Neural progenitor cell (in vitro differentiated cells): ENCODE results near the gene CCDC183. TPM values are rescaled to one million over a fixed set of nuclear protein-coding genes. Genes with fewer than 3 reads are reported as not detected.
"Not testable (repeated sequence)": the region's sequence is repeated elsewhere in the genome, so short reads cannot be mapped to it uniquely, and the experiment has no call there.

Source experiments
- DNase-seq: peaks from one replicate; pipeline ENCODE4 v3.0.0-alpha.2; 2016; ENCODE audit warnings: low spot score
- H2AFZ ChIP-seq: fragments of 200-600 bp; sonication (generic); replicated peaks from 2 replicates; pipeline ENCODE4 v1.6.1; 2016; ENCODE audit warnings: antibody characterized with exemption
- H3F3A ChIP-seq: fragments of 200-600 bp; sonication (generic); 2 replicates; pipeline ENCODE4 v1.6.1; 2016; ENCODE audit warnings: antibody characterized with exemption, low read depth
- H3K27ac ChIP-seq: fragments of 200-600 bp; sonication (generic); 2 replicates; pipeline ENCODE4 v1.5.1; 2016; ENCODE audit warnings: mild to moderate bottlenecking
- H3K27me3 ChIP-seq: fragments of 200-600 bp; sonication (generic); 2 replicates; pipeline ENCODE4 v1.6.1; 2016; ENCODE audit warnings: mild to moderate bottlenecking, moderate library complexity
- H3K36me3 ChIP-seq: fragments of 200-600 bp; sonication (generic); 2 replicates; pipeline ENCODE4 v1.5.1; 2016
- H3K4me1 ChIP-seq: fragments of 200-600 bp; sonication (generic); 2 replicates; pipeline ENCODE4 v1.6.1; 2016; ENCODE audit warnings: mixed run types
- H3K4me2 ChIP-seq: fragments of 200-600 bp; sonication (generic); 2 replicates; pipeline ENCODE4 v1.6.1; 2016
- H3K4me3 ChIP-seq: fragments of 200-600 bp; sonication (generic); 2 replicates; pipeline ENCODE4 v1.5.1; 2016
- H3K79me2 ChIP-seq: fragments of 200-600 bp; sonication (generic); 2 replicates; pipeline ENCODE4 v1.6.1; 2016; ENCODE audit warnings: low read depth
- H3K9ac ChIP-seq: fragments of 200-600 bp; sonication (generic); 2 replicates; pipeline ENCODE4 v1.6.1; 2016
- H3K9me3 ChIP-seq: fragments of 200-600 bp; sonication (generic); 2 replicates; pipeline ENCODE4 v1.5.1; 2016; ENCODE audit warnings: low read depth
- H4K20me1 ChIP-seq: fragments of 200-600 bp; sonication (generic); 2 replicates; pipeline ENCODE4 v1.6.1; 2016; ENCODE audit warnings: low read depth
- H3K27ac Mint-ChIP-seq: 3 replicates; pipeline ENCODE4 v1.8.0; 2021; ENCODE audit warnings: mixed read lengths
- H3K27me3 Mint-ChIP-seq: 2 replicates; pipeline ENCODE4 v1.8.0; 2022; ENCODE audit warnings: low read depth, mild to moderate bottlenecking, inconsistent platforms, moderate library complexity, mixed read lengths; ENCODE audit not compliant: insufficient read depth
- H3K36me3 Mint-ChIP-seq: 3 replicates; pipeline ENCODE4 v1.8.0; 2021; ENCODE audit warnings: mixed read lengths
- H3K4me1 Mint-ChIP-seq: 3 replicates; pipeline ENCODE4 v1.8.0; 2021; ENCODE audit warnings: mixed read lengths
- H3K4me3 Mint-ChIP-seq: 3 replicates; pipeline ENCODE4 v1.8.0; 2021; ENCODE audit warnings: mild to moderate bottlenecking, moderate library complexity, mixed read lengths
- H3K9me3 Mint-ChIP-seq: 3 replicates; pipeline ENCODE4 v1.8.0; 2020; ENCODE audit warnings: mixed read lengths
- EZH2phosphoT487 ChIP-seq: fragments of 200-600 bp; sonication (generic); IDR thresholded peaks from 2 replicates; pipeline ENCODE4 v1.6.1; 2017; ENCODE audit warnings: antibody characterized with exemption
- total RNA-seq: library from RNA; depleted of rRNA; stranded (reverse); fragments of >200 nt; gene quantifications from 2 replicates; pipeline ENCODE4 v1.2.3, GENCODE V29; 2015; ENCODE audit warnings: low replicate concordance
- TF ChIP-seq, protein P1 (sequence below): fragments of 200-600 bp; sonication (generic); IDR thresholded peaks from 2 replicates; pipeline ENCODE4 v1.5.1; 2017; ENCODE audit warnings: antibody characterized with exemption, mild to moderate bottlenecking

The CCDC183 gene
- total RNA-seq, 1 donor from 2014 or later, result 0.84 TPM

GRCh38 chr9:136840877-136841645, 44.9 kb downstream of the CCDC183 start:
- no peaks in the 10 kb centered on the region for H3K36me3 ChIP-seq
- H3K27ac ChIP-seq, result peak overlapping the region; percentile 74
- peak overlapping the region; percentile 14 for H3K4me2 ChIP-seq
- Mint-ChIP-seq H3K36me3 (no peaks in the 10 kb centered on the region), H3K9me3 (no peaks in the 10 kb centered on the region), H3K27me3 (peaks cover 15% of the 10 kb centered on the region), H3K27ac (peak overlapping the region; percentile 46), H3K4me3 (no peak overlapping the region), H3K4me1 (peaks cover 23% of the 10 kb centered on the region)
- H3K79me2 ChIP-seq, result no peaks in the 10 kb centered on the region
- no peak overlapping the region for H3K9ac ChIP-seq
- H4K20me1 ChIP-seq, result peaks cover 40% of the 10 kb centered on the region
- H3F3A ChIP-seq, result peaks cover 28% of the 10 kb centered on the region
- H3K9me3 ChIP-seq, result no peaks in the 10 kb centered on the region
- H3K4me3 ChIP-seq, result no peak overlapping the region
- peak; percentile 51 for DNase-seq
- no peak for TF ChIP-seq EZH2phosphoT487
- peaks cover 23% of the 10 kb centered on the region for H3K4me1 ChIP-seq
- no peak overlapping the region for H2AFZ ChIP-seq
- H3K27me3 ChIP-seq, result peaks cover 9% of the 10 kb centered on the region

GRCh38 chr9:136841646-136842379, 45.7 kb downstream of the CCDC183 start:
- H3F3A ChIP-seq, result peaks cover 26% of the 10 kb centered on the region
- peak overlapping the region; percentile 78 for H3K4me3 Mint-ChIP-seq
- not testable (repeated sequence) for H3K4me3 ChIP-seq, H2AFZ ChIP-seq, H3K9ac ChIP-seq, H3K9me3 ChIP-seq, H3K9me3 Mint-ChIP-seq, H3K79me2 ChIP-seq, DNase-seq, H3K27ac Mint-ChIP-seq, H3K36me3 Mint-ChIP-seq, H3K27ac ChIP-seq, H3K36me3 ChIP-seq
- peaks cover 16% of the 10 kb centered on the region for H3K27me3 ChIP-seq
- H3K4me1 ChIP-seq, result peaks cover 23% of the 10 kb centered on the region
- H4K20me1 ChIP-seq, result peaks cover 40% of the 10 kb centered on the region
- H3K27me3 Mint-ChIP-seq, result peaks cover 17% of the 10 kb centered on the region
- H3K4me2 ChIP-seq, result peak overlapping the region; percentile 64
- peaks cover 23% of the 10 kb centered on the region for H3K4me1 Mint-ChIP-seq

GRCh38 chr9:136842380-136842948, 46.3 kb downstream of the CCDC183 start, which contains the start of gene AJM1:
AJM1 (plus strand) TSS chr9:136842478; CDS start chr9:136844415, 1,937 bp downstream.
- peaks cover 23% of the 10 kb centered on the region for H3K4me1 Mint-ChIP-seq
- not testable (repeated sequence) for H3K36me3 ChIP-seq, H3K4me3 ChIP-seq, H3K27ac Mint-ChIP-seq, H3K9me3 Mint-ChIP-seq, H3K9ac ChIP-seq, H2AFZ ChIP-seq, H3K79me2 ChIP-seq, H3K36me3 Mint-ChIP-seq, H3K27ac ChIP-seq, H3K9me3 ChIP-seq
- H3K4me3 Mint-ChIP-seq, result peak within 1 kb of the TSS; percentile 78
- Histone ChIP-seq H4K20me1 (peaks cover 40% of the 10 kb centered on the region), H3K27me3 (peaks cover 20% of the 10 kb centered on the region), H3K4me2 (peak within 1 kb of the TSS; percentile 64), H3K4me1 (peaks cover 23% of the 10 kb centered on the region), H3F3A (peaks cover 28% of the 10 kb centered on the region)
- peak; percentile 87 for DNase-seq
- H3K27me3 Mint-ChIP-seq, result peaks cover 18% of the 10 kb centered on the region
- TF ChIP-seq, protein P1, sequence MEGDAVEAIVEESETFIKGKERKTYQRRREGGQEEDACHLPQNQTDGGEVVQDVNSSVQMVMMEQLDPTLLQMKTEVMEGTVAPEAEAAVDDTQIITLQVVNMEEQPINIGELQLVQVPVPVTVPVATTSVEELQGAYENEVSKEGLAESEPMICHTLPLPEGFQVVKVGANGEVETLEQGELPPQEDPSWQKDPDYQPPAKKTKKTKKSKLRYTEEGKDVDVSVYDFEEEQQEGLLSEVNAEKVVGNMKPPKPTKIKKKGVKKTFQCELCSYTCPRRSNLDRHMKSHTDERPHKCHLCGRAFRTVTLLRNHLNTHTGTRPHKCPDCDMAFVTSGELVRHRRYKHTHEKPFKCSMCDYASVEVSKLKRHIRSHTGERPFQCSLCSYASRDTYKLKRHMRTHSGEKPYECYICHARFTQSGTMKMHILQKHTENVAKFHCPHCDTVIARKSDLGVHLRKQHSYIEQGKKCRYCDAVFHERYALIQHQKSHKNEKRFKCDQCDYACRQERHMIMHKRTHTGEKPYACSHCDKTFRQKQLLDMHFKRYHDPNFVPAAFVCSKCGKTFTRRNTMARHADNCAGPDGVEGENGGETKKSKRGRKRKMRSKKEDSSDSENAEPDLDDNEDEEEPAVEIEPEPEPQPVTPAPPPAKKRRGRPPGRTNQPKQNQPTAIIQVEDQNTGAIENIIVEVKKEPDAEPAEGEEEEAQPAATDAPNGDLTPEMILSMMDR, result peak; percentile 80

DNA sequence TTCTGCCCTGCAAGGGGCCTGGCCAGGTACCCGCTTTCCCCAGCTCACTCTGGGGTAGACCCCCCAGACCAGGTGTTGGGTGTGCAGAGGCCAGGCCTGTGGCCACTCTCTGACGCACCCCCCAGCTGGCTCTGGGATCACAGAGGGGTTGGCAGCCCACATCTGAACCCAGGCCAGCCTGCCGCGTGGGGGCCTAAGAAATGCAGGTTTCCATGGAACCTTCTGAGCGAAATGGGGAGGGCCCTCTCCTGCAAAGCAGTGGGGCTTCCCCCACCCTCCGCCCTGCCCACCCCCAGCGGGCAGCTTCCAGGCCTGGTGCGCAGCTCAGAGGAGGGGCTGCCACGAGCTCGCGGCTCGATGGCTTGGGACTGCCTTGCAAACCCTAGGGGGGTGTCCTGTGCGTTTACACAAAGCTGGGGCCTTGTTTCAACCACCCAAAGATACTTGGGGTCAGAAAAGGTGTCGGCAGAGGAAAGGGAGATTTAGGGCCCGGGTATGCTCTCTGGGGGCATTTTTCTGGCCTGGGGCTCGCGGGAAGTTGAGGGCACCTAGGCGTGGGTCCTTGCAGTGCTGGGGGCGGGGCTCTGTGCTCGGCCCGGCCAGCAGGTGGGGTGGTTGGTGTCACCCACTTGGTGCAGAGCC, 47.1 kb downstream of the CCDC183 start:
- Mint-ChIP-seq H3K4me3 (peak overlapping the region; percentile 27), H3K4me1 (peaks cover 23% of the 10 kb centered on the region), H3K27me3 (peaks cover 23% of the 10 kb centered on the region)
- H3K27ac ChIP-seq, H3K36me3 ChIP-seq, DNase-seq, H3K4me2 ChIP-seq, H3K9me3 Mint-ChIP-seq, H3K9ac ChIP-seq, H3K27ac Mint-ChIP-seq, H3K9me3 ChIP-seq, H3K4me3 ChIP-seq, H2AFZ ChIP-seq, H3K79me2 ChIP-seq, H3K36me3 Mint-ChIP-seq: not testable (repeated sequence)
- H4K20me1 ChIP-seq, result peaks cover 40% of the 10 kb centered on the region
- peaks cover 20% of the 10 kb centered on the region for H3K27me3 ChIP-seq
- peaks cover 36% of the 10 kb centered on the region for H3F3A ChIP-seq
- H3K4me1 ChIP-seq, result peaks cover 23% of the 10 kb centered on the region
